Esophagus squamous epithelium (tissue), 5 donors: ENCODE results near the gene BICRAL. TPM values are rescaled to one million over a fixed set of nuclear protein-coding genes. Genes with fewer than 3 reads are reported as not detected.

ENCODE experiments used
- DNase-seq: peaks from one replicate; lab custom pipeline; 2025; lab: John Stamatoyannopoulos, UW
- H3K27ac ChIP-seq, 4 donors: fragments of 200-600 bp; sonication (generic); one replicate each; pipeline ENCODE4 v1.5.1; 2016 to 2019; ENCODE audit warnings: mild to moderate bottlenecking in 1 of 4
- H3K27me3 ChIP-seq, 4 donors: fragments of 200-600 bp; sonication (generic); 1 replicate in 3 of 4; 2 replicates in 1 of 4; pipeline versions ENCODE4 v1.5.1 to v1.6.0; 2017 to 2021; ENCODE audit warnings: antibody characterized with exemption in 1 of 4
- H3K36me3 ChIP-seq, 3 donors: fragments of 200-600 bp; sonication (generic); one replicate each; pipeline ENCODE4 v1.5.1; 2016 to 2019
- H3K4me1 ChIP-seq, 3 donors: fragments of 200-600 bp; sonication (generic); one replicate each; pipeline ENCODE4 v1.5.1; 2017 to 2019
- H3K4me3 ChIP-seq, 4 donors: fragments of 200-600 bp; sonication (generic); 1 replicate in 3 of 4; 2 replicates in 1 of 4; pipeline ENCODE4 v1.5.1; 2016 to 2019; ENCODE audit warnings: mild to moderate bottlenecking in 2 of 4, moderate library complexity in 1 of 4
- H3K9me3 ChIP-seq, 3 donors: fragments of 200-600 bp; sonication (generic); one replicate each; pipeline ENCODE4 v1.5.1; 2016 to 2019
- CTCF ChIP-seq, 6 experiments: fragments of 450-650 bp in 4 of 6; fragments of 200-600 bp in 2 of 6; sonication (generic) in 2 of 6; IDR thresholded peaks; one replicate each; pipeline ENCODE4 v1.5.1; 2016 to 2019; ENCODE audit warnings: antibody characterized with exemption in 6 of 6, mild to moderate bottlenecking in 4 of 6, moderate library complexity in 4 of 6
- POLR2A ChIP-seq, 4 donors: fragments of 450-650 bp; IDR thresholded peaks; one replicate each; pipeline ENCODE4 v1.6.1; 2017; ENCODE audit warnings: antibody characterized with exemption in 4 of 4, mild to moderate bottlenecking in 4 of 4, moderate library complexity in 3 of 4
- WGBS, 2 donors: methylation state at CpG; one replicate each; pipeline ENCODE4 v1.1.5; 2018; 5-methylcytosine and 5-hydroxymethylcytosine counted together
- intact Hi-C: fragments of 100-400 bp; cut with DNase I; formaldehyde crosslinking; loops from one replicate; pipeline ENCODE4 v1.15.0; 2022
- total RNA-seq, 4 donors: library from RNA; depleted of rRNA; stranded (reverse); fragments of >200 nt; gene quantifications; one replicate each; pipeline ENCODE4 v1.1.0, GENCODE V29; 2016
- donor health status: DM: yes; HTN: yes; CAD: no.

The BICRAL gene
- total RNA-seq, 4 donors from 2014 or later, result 5.8 to 13.9 (median 8.9) TPM

DNA sequence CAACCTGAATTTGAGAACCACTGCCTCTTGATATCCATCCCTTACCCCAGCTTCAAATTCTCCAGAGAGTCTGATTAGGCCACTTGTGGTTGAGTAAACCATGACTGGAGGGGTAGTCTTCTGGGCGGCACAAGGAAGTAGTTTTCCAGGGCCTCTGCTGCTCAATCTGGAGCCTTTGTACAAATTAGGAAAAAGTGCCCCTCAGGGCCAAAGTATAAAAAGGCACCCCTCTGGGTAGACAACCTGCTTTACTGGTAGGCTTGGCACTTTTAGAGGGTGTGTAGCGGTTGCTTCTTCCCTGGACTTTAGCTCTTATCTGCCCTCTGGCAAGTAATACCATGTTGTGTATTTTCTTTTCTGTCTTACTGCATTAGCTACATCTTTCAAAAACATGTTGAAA lies 64.7 kb downstream of the BICRAL start:
- no peak for DNase-seq
- H3K4me1 ChIP-seq, result no peaks in the 10 kb centered on the region
- H3K27me3 ChIP-seq, result no peaks in the 10 kb centered on the region
- 59 to 86% methylated on average over 2 of the region's 2 CpGs for WGBS, 2 donors
- H3K9me3 ChIP-seq, result no peaks in the 10 kb centered on the region
- H3K36me3 ChIP-seq, result peaks cover 0 to 34% (median 0%) of the 10 kb centered on the region in 3 donors
- no peak overlapping the region for H3K4me3 ChIP-seq
- intact Hi-C loops, result no loop called here
- TF ChIP-seq CTCF (IDR thresholded peaks at IDR 0.05) (no peak), POLR2A (IDR thresholded peaks at IDR 0.05) (no peak)
- no peak overlapping the region for H3K27ac ChIP-seq

- H3K36me3 ChIP-seq, result peaks cover 3 to 46% (median 14%) of the 10 kb centered on the region in 3 donors
- H3K27me3 ChIP-seq, result no peaks in the 10 kb centered on the region
- TF ChIP-seq CTCF (IDR thresholded peaks at IDR 0.05) (no peak), POLR2A (IDR thresholded peaks at IDR 0.05) (no peak)
- no peaks in the 10 kb centered on the region for H3K9me3 ChIP-seq
- H3K4me1 ChIP-seq, result no peaks in the 10 kb centered on the region
- 68 to 79% methylated on average over 3 to 4 of the region's 4 CpGs for WGBS, 2 donors
- no peak overlapping the region for H3K4me3 ChIP-seq
- DNase-seq, result no peak
- intact Hi-C loops, result no loop called here
- no peak overlapping the region for H3K27ac ChIP-seq
Observed at GRCh38 chr6:42848700-42849099, 66.8 kb downstream of the BICRAL start.

DNA sequence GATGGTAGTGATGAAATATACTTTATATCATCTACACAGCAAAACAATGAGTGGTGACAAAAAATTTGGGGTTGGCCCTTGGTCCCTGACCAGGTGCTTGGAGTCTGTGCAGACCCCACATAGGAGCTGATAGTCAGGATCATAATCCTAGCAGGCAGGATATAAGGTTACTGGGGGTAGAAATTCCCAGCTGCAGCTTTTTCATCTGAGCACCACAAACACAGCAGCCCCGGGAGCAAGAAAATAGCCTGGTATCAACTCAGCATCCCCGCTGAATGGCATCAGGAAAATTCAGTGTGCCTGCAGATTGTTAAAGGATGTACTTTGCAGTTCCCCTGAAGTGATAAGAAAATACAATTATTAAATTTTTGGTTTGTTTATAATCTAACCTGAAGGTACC lies 69.7 kb downstream of the BICRAL start:
- DNase-seq, result no peak
- no peaks in the 10 kb centered on the region for H3K4me1 ChIP-seq
- H3K27ac ChIP-seq, result no peak overlapping the region
- H3K27me3 ChIP-seq, result no peaks in the 10 kb centered on the region
- no peaks in the 10 kb centered on the region for H3K9me3 ChIP-seq
- intact Hi-C loops, result no loop called here
- no peak for TF ChIP-seq POLR2A (IDR thresholded peaks at IDR 0.05)
- no peak for TF ChIP-seq CTCF (IDR thresholded peaks at IDR 0.05)
- no peak overlapping the region for H3K4me3 ChIP-seq
- 92 to 94% methylated on average over 2 of the region's 2 CpGs for WGBS, 2 donors
- H3K36me3 ChIP-seq, result peaks cover 3 to 66% (median 28%) of the 10 kb centered on the region in 3 donors

DNA sequence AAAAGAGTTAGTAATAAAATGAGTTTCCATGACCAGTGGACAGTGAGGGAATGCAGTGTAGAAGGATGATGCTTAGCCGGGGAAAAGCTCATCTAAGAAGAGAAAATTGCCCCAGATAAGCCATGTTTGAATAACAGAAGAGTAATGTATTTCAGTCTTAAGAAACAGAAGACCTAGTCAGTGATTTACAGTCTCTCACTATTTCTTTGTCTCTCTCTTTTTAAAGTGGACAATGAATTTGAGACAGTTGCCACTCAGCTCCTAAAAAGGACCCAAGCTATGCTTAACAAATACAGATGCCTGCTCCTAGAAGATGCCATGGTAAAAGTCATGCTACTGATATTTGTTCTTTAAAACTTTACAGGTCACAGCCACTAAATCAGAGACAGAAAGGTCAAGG lies 78.2 kb downstream of the BICRAL start:
- no peaks in the 10 kb centered on the region for H3K4me1 ChIP-seq
- no peak overlapping the region for H3K27ac ChIP-seq
- no peak overlapping the region for H3K4me3 ChIP-seq
- H3K36me3 ChIP-seq, result peaks cover 0 to 100% (median 66%) of the 10 kb centered on the region in 3 donors
- 100% methylated on average over 1 of the region's 1 CpG for WGBS, 2 donors
- intact Hi-C loops, result no loop called here
- TF ChIP-seq POLR2A (IDR thresholded peaks at IDR 0.05) (no peak), CTCF (IDR thresholded peaks at IDR 0.05) (no peak)
- H3K27me3 ChIP-seq, result no peaks in the 10 kb centered on the region
- DNase-seq, result no peak
- no peaks in the 10 kb centered on the region for H3K9me3 ChIP-seq

DNA sequence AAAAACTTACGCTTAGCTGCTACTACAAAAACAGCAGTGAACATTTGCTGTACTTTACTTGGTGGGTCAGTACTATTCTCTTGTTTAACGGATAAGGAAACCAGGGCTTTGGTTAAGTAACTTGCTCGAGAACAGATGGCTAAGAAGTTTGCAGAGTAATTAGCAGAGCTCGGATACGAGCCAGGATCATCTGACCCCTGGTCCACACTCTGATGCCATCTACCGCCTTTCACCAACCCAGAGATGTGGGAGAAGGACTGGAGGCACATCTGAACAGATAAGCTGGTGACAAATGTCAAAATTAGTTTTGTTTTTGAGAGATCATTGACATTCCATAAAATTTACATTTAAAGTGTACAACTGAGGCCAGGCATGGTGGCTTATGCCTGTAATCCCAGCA lies 78.6 kb downstream of the BICRAL start:
- DNase-seq, result no peak
- WGBS, 2 donors, result 91 to 94% methylated on average over 6 of the region's 6 CpGs
- TF ChIP-seq CTCF (IDR thresholded peaks at IDR 0.05) (no peak), POLR2A (IDR thresholded peaks at IDR 0.05) (no peak)
- H3K36me3 ChIP-seq, result peaks cover 0 to 100% (median 63%) of the 10 kb centered on the region in 3 donors
- no peaks in the 10 kb centered on the region for H3K27me3 ChIP-seq
- intact Hi-C loops, result no loop called here
- no peak overlapping the region for H3K27ac ChIP-seq
- no peaks in the 10 kb centered on the region for H3K4me1 ChIP-seq
- no peaks in the 10 kb centered on the region for H3K9me3 ChIP-seq
- H3K4me3 ChIP-seq, result no peak overlapping the region
